ENCODE data around the gene IPO4. TPM values are rescaled to one million over a fixed set of nuclear protein-coding genes. Genes with fewer than 3 reads are reported as not detected.

The IPO4 gene
- total RNA-seq, 1 experiment from 2014 or later = 116 TPM

- TF ChIP-seq CTCF (conservative IDR thresholded peaks at IDR 0.05) = no peak
- H4K5ac ChIP-seq (ENCODE audit: insufficient read length, low read depth, low read length) = no peak overlapping the region
- H3K56ac ChIP-seq (ENCODE audit: insufficient read length, low read depth, low read length) = no peak overlapping the region
- no peak overlapping the region for H3K18ac ChIP-seq (ENCODE audit: insufficient read length, low read depth, low read length)
- peak overlapping the region; percentile 96 to 99 (median 98) for H3K27ac Mint-ChIP-seq
- peaks cover 8 to 22% of the 10 kb centered on the region in 2 experiments for H3K4me1 Mint-ChIP-seq
- H2BK120ac ChIP-seq (ENCODE audit: low read depth, low read length, poor library complexity, severe bottlenecking) = no peak overlapping the region
- H3K9me3 ChIP-seq (ENCODE audit: control insufficient read depth, low read depth, low read length) = no peaks in the 10 kb centered on the region
- H3K27ac ChIP-seq (ENCODE audit: insufficient read length, low read depth, low read length) = peak overlapping the region; percentile 57
- no peak overlapping the region for H2BK5ac ChIP-seq (ENCODE audit: insufficient read length, low read length)
- no peaks in the 10 kb centered on the region for H3K27me3 Mint-ChIP-seq (ENCODE audit: low read depth)
- H4K20me1 ChIP-seq (ENCODE audit: control insufficient read depth, insufficient read depth, insufficient read length) = no peaks in the 10 kb centered on the region
- no peak overlapping the region for H2BK12ac ChIP-seq (ENCODE audit: insufficient read length, low read depth, low read length)
- H3K4me2 ChIP-seq (ENCODE audit: insufficient read depth, insufficient read length, low read length) = peak overlapping the region; percentile 99
- H2AFZ ChIP-seq (ENCODE audit: low read length) = no peak overlapping the region
- no peak overlapping the region; the same call in 1 of the 2 replicates for H3K14ac ChIP-seq (ENCODE audit: insufficient read depth, low read length)
- H2BK20ac ChIP-seq (ENCODE audit: low read depth, low read length, poor library complexity, severe bottlenecking) = no peak overlapping the region
- H2BK15ac ChIP-seq (ENCODE audit: low read depth, low read length) = no peak overlapping the region
- no peaks in the 10 kb centered on the region for H3K9me3 Mint-ChIP-seq
- H3K79me2 ChIP-seq (ENCODE audit: insufficient read depth, low read length) = peaks cover 3% of the 10 kb centered on the region; the same call in 1 of the 2 replicates
- peak overlapping the region; percentile 98 to 99 for H3K4me3 Mint-ChIP-seq
- peak overlapping the region; percentile 75 for H3K9ac ChIP-seq (ENCODE audit: extremely low read depth, insufficient read length, low read length)
- H3K79me1 ChIP-seq (ENCODE audit: insufficient read depth, low read depth, low read length, poor library complexity, severe bottlenecking) = peaks cover 11% of the 10 kb centered on the region
- peaks cover 15% of the 10 kb centered on the region for H3K23me2 ChIP-seq (ENCODE audit: insufficient read length, low read depth, low read length, poor library complexity, severe bottlenecking)
- no peak overlapping the region for H3K4ac ChIP-seq (ENCODE audit: low read depth, low read length)
- H3K23ac ChIP-seq (ENCODE audit: insufficient read length, low read depth, low read length) = no peak overlapping the region
- 0 out of 2 replicates have a peak, but pooled peaks cover 6% of the 10 kb centered on the region for H3K4me1 ChIP-seq (ENCODE audit: insufficient read depth, low read length)
- WGBS (ENCODE audit: extremely low coverage, insufficient read length, low lambda C conversion rate) = 100% methylated on average over 1 of the region's 23 CpGs
- peaks cover 14 to 39% (median 39%) of the 10 kb centered on the region in 3 experiments; a peak in 6 of 7 replicates for H3K36me3 Mint-ChIP-seq (ENCODE audit: insufficient read depth in 1 of 3, low read depth in 3 of 3)
- no peak overlapping the region for H4K91ac ChIP-seq (ENCODE audit: insufficient read length, low read depth, low read length)
- peak overlapping the region; percentile 8 for H4K8ac ChIP-seq (replicated peaks; ENCODE audit: insufficient read length, low read depth, low read length)
- H2AK5ac ChIP-seq (ENCODE audit: insufficient read length, low read length) = no peak overlapping the region
- no peaks in the 10 kb centered on the region for H3K27me3 ChIP-seq (ENCODE audit: insufficient read depth, low read length)
- no peak for DNase-seq
- H3T11ph ChIP-seq (ENCODE audit: low read length) = no peak overlapping the region
Observed at GRCh38 chr14:24231263-24232120, 42.9 kb upstream of the IPO4 start.
